NT2/D1 (cell line): ENCODE results near the gene KBTBD3.

ENCODE experiments used
- SUZ12 ChIP-seq: IDR thresholded peaks from 2 replicates; pipeline ENCODE4 v1.6.1; 2011; ENCODE audit not compliant: insufficient read length, insufficient read depth; ENCODE audit errors: extremely low read depth
- YY1 ChIP-seq: IDR thresholded peaks from 2 replicates; pipeline ENCODE4 v1.6.1; 2011; ENCODE audit not compliant: insufficient read length, insufficient read depth

DNA sequence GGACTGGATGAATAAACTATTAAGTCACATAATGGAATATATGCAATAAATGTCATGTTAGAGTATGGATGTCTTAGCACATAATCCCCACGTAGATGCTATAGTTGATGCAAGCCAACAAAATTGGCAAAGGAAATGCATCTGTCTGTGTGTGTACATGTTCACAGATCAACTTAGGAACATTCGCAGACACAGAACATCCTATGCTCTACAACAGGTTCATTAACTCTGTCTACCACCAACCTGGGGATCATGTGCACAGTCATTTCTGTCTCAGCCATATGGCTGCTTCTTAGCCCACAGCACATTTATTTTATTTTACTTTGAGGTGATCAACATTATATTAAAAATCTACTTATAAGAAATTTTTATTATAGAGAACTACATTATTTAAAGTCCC is 60.1 kb downstream of the KBTBD3 start:
- TF ChIP-seq YY1 (no peak), SUZ12 (no peak)
